NCI-H2196 treated with DMSO at 0.1 percent for 48 hours (cell line): ENCODE data around the gene LRRC47.

Source experiments
- DNase-seq: peaks from one replicate; lab custom pipeline; 2025; ENCODE audit not compliant: unreplicated experiment; lab: John Stamatoyannopoulos, UW

The LRRC47 gene

DNA sequence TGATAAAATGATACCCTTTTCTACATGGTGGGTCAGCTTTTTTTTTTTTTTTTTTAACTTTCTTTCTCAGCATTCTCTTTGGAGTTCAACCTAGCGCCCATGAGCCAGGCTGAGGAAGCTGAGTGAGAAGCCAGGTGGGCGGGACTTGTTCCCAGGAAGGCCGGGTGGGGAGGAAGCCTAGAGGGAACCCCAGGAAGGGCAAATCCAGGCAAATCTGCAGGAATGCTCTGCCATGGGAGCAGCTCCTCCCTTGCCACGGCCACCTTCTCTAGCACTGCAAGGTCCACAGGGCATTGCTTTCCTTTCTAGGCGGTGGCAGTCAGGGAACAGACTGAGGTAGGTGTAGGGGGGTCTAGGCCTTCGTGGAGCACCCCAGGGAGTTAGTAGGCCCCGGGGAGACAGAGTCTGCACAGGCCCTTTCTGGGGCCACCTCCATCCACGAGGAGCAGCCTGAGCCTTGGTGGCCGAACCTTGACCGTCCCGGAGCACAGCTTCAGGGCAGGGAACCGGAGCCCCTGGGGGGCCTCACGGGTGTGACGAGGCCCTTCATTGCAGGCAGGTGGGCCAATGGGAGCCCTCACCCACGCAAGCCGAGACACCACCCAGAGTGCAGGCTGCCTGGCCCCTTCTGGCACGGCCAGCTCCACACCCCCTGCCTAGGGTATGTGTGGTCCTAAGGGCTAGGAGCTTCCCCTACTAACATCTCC is 62.3 kb downstream of the LRRC47 start:
- no peak for DNase-seq

DNA sequence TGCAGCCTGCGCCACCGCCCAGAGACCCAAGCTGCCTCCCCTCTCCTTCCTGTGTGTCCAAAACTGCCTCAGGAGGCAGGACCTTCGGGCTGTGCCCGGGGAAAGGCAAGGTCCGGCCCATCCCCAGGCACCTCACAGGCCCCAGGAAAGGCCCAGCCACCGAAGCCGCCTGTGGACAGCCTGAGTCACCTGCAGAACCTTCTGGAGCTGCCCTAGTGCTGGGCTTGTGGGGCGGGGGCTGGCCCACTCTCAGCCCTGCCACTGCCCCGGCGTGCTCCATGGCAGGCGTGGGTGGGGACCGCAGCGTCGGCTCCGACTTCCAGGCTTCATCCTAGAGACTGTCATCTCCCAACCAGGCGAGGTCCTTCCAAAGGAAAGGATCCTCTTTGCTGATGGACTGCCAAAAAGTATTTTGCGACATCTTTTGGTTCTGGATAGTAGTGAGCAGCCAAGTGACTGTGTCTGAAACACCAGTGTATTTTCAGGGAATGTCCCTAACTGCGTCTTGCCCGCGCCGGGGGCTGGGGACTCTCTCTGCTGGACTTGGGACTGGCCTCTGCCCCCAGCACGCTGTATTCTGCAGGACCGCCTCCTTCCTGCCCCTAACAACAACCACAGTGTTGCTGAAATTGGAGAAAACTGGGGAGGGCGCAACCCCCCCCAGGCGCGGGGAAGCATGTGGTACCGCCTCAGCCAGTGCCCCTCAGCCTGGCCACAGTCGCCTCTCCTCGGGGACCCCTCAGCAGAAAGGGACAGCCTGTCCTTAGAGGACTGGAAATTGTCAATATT is 63.0 kb downstream of the LRRC47 start:
- DNase-seq, result no peak

DNA sequence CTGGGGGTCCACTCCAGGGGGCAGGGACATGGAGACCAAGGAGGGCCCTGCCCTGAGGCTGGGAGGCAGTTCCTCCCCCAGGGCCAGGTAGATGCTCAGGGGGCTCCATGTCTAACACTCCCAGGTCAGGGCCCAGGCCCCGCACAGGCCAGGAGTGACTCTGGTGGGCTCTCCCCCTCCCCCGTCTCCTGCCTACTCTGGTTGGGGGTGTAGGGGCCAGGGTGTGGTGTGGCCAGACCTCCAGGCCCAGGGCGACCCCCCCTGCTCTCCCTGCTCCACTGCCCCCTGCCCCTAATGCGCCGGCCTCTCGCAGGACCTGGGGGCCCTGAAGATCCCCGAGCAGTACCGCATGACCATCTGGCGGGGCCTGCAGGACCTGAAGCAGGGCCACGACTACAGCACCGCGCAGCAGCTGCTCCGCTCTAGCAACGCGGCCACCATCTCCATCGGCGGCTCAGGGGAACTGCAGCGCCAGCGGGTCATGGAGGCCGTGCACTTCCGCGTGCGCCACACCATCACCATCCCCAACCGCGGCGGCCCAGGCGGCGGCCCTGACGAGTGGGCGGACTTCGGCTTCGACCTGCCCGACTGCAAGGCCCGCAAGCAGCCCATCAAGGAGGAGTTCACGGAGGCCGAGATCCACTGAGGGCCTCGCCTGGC is 63.7 kb downstream of the LRRC47 start:
- no peak for DNase-seq

DNA sequence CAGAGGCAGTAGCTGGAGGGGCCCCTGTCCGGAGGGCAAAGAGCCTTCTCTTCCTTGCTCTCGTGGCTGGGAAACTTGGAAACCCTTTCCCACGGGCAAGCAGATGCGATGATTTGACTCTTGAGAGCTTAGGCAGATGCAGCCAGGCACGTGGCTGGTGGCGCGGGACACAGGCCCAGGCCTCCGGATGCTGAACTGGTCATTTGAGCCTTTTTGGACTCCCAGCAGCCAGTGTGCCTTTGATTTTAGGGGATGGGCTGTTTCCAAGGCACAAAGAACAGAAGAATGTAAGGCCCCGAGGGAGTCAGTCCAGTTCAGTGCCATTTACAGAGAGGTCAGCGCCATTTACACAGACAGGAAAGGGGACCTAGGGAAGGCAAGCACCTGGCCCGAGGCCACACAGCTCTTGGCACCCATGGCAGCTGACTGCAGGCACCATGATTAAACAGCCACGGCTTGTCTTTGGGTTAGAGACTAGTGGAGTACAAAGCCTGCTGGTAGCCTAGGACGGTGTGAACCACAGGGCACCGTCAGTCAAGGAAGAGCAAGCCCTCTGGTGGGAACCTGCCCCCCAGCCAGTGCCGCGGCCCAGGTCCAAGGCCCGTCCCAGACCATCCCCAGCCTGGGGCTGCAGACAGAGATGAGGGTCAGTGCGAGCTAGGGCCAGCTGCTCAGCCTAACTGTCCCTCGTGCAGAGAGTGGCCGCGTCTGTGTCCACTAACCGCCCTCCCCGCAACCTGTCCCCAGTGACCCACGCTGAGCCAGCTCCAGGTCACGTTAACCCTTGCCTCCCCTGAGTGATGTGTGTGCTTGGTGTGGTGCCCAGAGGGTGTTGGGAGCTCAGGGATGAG is 64.5 kb downstream of the LRRC47 start:
- no peak for DNase-seq

GRCh38 chr1:3730543-3731247 is 65.6 kb downstream of the LRRC47 start:
- no peak for DNase-seq

DNA sequence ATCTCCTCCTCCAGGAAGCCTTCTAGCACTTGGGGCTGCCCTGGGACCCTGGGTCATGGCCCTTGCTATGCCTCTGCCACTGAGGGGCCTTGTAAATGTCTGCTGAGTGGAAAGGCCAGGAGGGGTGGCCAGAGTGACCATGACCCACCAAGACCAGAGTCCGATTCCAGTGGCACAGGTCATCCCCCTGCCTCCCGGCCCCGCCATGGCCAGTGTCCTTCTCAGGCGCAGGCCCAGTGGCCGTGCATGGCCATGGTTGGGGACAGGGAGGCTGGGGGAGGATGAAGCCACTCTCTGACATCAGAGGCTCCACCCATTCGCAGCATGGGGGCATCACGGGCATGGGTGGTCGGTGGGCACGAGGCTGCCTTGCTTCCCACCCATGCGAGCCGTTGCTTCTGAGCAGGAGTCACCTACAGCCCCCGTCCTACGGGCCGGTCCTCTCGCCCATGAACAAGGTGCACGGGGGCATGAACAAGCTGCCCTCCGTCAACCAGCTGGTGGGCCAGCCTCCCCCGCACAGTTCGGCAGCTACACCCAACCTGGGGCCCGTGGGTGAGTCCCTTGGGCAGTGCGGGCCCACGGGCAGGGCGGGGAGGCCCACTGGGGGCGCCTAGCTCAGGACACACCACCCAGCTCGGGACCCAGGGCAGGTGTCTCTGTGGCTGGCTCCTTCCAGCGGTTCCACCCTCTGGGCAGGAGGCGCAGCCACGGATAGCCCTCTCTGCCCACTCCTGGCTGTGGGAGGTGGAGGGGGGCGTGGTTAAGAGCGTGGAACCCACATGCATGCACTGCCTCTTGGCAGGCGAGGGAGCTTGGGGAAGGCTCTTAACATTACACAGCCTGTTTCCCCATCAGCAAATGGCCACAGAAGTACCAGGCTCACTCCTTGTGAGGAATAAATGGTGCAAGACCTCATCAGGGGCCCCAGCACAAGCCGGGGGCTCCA is 66.4 kb downstream of the LRRC47 start:
- DNase-seq, result no peak
